ENCODE results near the gene CDKN3.
"Not testable (repeated sequence)": the region's sequence is repeated elsewhere in the genome, so short reads cannot be mapped to it uniquely, and the experiment has no call there.

Gene CDKN3

DNA sequence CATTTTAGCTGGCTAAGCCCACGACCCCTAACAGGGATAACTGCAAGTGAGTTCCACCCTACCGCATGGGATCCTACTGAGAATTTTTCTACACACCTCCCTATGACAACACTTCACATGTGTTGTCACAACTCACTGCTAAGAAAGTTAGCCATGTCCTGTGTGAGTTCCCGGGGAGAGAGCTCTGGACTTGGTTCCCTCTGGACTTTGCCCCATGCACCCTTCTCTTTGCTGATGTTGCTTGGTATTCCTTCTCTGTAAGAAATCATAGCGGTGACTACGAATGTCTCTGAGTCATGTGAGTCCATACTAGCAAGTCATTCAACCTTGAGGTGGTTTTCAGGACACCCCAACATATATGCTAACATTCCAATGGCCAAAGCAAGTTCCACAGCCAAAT lies 9.5 kb upstream of the CDKN3 start:
- Mint-ChIP-seq H3K4me3 (no peak overlapping the region), H3K9me3 (no peaks in the 10 kb centered on the region), H3K27ac (no peak overlapping the region), H3K36me3 (ENCODE audit: low read depth) (no peaks in the 10 kb centered on the region), H3K27me3 (peaks cover 15% of the 10 kb centered on the region), H3K4me1 (no peaks in the 10 kb centered on the region)
- DNase-seq (no peak), ATAC-seq (no peak)

GRCh38 chr14:54392131-54392859 lies 4.5 kb upstream of the CDKN3 start:
- DNase-seq (no peak), ATAC-seq (no peak)
- Mint-ChIP-seq H3K36me3 (ENCODE audit: low read depth) (no peaks in the 10 kb centered on the region), H3K27me3 (peaks cover 11% of the 10 kb centered on the region), H3K4me3 (no peak overlapping the region), H3K9me3 (no peaks in the 10 kb centered on the region), H3K27ac (no peak overlapping the region), H3K4me1 (peaks cover 9% of the 10 kb centered on the region)

DNA sequence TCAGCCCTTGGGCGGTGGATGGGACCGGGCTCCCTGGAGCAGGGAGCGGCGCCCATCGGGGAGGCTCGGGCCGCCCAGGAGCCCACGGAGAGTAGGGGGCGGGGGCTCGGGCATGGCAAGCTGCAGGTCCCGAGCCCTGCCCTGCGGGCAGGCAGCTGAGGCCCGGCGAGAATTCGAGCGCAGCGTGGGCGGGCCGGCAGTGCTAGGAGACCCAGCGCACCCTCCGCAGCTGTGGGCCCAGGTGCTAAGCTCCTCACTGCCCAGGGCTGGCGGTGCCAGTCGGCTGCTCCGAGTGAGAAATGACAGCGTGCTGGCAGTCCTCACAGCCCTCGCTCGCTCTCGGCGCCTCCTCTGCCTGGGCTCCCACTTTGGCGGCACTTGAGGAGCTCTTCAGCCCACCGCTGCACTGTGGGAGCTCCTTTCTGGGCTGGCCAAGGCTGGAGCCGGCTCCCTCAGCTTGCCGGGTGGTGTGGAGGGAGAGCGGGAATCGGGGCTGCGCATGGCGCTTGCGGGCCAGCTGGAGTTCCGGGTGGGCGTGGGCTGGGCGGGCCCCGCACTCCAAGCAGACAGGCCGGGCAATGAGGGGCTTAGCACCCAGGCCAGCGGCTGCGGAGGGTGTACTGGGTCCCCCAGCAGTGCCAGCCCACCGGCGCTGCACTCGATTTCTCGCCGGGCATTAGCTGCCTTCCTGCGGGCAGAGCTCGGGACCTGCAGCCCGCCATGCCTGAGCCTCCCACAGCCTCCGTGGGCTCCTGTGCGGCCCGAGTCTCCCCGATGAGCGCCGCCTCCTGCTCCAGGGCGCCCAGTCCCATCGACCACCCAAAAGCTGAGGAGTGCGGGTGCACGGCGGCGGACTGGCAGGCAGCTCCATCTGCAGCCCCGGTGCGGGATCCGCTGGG lies 3.6 kb upstream of the CDKN3 start:
- H3K4me1 Mint-ChIP-seq = peaks cover 17% of the 10 kb centered on the region
- not testable (repeated sequence) for H3K36me3 Mint-ChIP-seq (ENCODE audit: low read depth); H3K4me3 Mint-ChIP-seq; H3K27ac Mint-ChIP-seq; ATAC-seq; H3K27me3 Mint-ChIP-seq; H3K9me3 Mint-ChIP-seq; DNase-seq

- no peaks in the 10 kb centered on the region for H3K9me3 Mint-ChIP-seq
- H3K27me3 Mint-ChIP-seq = peaks cover 2% of the 10 kb centered on the region
- DNase-seq (no peak), ATAC-seq (no peak)
- H3K4me1 Mint-ChIP-seq = peaks cover 29% of the 10 kb centered on the region
- H3K36me3 Mint-ChIP-seq (ENCODE audit: low read depth) = no peaks in the 10 kb centered on the region
- no peak overlapping the region for H3K4me3 Mint-ChIP-seq
- H3K27ac Mint-ChIP-seq = no peak overlapping the region
Observed at GRCh38 chr14:54394596-54394995, 2.2 kb upstream of the CDKN3 start.

DNA sequence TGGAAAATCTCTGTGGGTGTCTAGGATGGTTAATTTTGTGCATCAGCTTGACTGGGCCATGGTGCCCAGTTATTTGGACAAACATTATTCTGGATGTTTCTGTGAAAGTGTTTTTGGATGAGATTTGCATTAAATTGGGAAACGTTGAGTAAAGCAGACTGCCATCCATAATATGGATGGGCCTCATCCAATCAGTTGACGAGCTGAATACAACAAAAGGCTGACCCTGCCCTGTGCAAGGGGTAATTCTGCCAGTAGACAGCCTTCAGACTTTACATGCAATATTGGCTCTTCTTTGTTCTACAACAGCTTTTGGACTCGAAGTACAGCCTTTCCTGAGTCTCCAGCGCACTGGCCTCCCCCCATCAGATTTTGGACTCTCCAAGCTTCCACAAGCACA lies 1.5 kb upstream of the CDKN3 start:
- Mint-ChIP-seq H3K27me3 (peaks cover 2% of the 10 kb centered on the region), H3K27ac (no peak overlapping the region), H3K36me3 (ENCODE audit: low read depth) (peaks cover 2% of the 10 kb centered on the region)

DNA sequence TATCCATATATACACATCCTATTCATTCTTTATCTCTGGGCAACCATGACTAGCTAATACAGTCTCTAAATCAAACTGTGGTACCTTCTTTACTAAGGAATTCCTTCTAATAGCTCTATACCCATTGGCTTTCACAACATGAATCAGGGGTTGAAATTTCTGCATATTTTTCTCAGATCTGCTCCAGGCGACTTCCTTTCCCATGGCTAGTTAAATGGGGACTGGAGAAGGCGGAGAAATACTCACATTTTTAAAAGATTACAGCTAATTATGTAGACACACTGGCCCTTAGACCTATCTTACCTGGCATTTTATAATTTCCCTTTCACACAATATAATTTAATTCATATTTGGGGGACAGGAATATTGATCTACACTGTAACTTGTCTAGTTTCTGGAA lies 1.1 kb upstream of the CDKN3 start:
- Mint-ChIP-seq H3K27me3 (peaks cover 2% of the 10 kb centered on the region), H3K36me3 (ENCODE audit: low read depth) (peaks cover 2% of the 10 kb centered on the region), H3K4me3 (peak overlapping the region; percentile 28), H3K9me3 (no peaks in the 10 kb centered on the region), H3K27ac (no peak overlapping the region), H3K4me1 (peaks cover 29% of the 10 kb centered on the region)
- ATAC-seq (no peak), DNase-seq (no peak)

More for the DNA sequence above, 1.5 kb upstream of the CDKN3 start:
- Mint-ChIP-seq H3K9me3 (no peaks in the 10 kb centered on the region), H3K4me1 (peaks cover 29% of the 10 kb centered on the region), H3K4me3 (no peak overlapping the region)
- DNase-seq (no peak), ATAC-seq (no peak)

DNA sequence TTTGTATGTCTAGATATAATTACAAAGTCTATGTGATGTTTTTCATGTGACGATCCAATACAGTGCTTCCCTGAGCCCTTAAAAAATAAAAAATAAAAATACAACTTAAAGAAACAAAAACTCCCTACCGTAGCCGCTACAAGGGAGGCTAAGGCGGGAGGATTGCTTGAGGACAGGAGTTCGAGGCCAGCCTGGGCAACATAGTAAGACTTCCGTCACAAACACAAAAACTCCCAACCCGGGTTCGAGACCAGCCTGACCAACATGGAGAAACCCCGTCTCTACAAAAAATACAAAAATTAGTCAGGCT lies 669 bp upstream of the CDKN3 start:
- H3K4me3 Mint-ChIP-seq = peak overlapping the region; percentile 84
- no peak for DNase-seq
- peaks cover 4% of the 10 kb centered on the region for H3K36me3 Mint-ChIP-seq (ENCODE audit: low read depth)
- peak overlapping the region; percentile 87 for H3K27ac Mint-ChIP-seq
- H3K4me1 Mint-ChIP-seq = peaks cover 29% of the 10 kb centered on the region
- peaks cover 2% of the 10 kb centered on the region for H3K27me3 Mint-ChIP-seq
- no peak for ATAC-seq
- no peaks in the 10 kb centered on the region for H3K9me3 Mint-ChIP-seq

- H3K4me3 Mint-ChIP-seq = no peak overlapping the region
- peaks cover 29% of the 10 kb centered on the region for H3K4me1 Mint-ChIP-seq
- DNase-seq = no peak
- no peaks in the 10 kb centered on the region for H3K9me3 Mint-ChIP-seq
- H3K36me3 Mint-ChIP-seq (ENCODE audit: low read depth) = peaks cover 25% of the 10 kb centered on the region
- no peak for ATAC-seq
- H3K27me3 Mint-ChIP-seq = peaks cover 2% of the 10 kb centered on the region
- no peak overlapping the region for H3K27ac Mint-ChIP-seq
Observed at GRCh38 chr14:54399560-54399959, 2.8 kb downstream of the CDKN3 start.

DNA sequence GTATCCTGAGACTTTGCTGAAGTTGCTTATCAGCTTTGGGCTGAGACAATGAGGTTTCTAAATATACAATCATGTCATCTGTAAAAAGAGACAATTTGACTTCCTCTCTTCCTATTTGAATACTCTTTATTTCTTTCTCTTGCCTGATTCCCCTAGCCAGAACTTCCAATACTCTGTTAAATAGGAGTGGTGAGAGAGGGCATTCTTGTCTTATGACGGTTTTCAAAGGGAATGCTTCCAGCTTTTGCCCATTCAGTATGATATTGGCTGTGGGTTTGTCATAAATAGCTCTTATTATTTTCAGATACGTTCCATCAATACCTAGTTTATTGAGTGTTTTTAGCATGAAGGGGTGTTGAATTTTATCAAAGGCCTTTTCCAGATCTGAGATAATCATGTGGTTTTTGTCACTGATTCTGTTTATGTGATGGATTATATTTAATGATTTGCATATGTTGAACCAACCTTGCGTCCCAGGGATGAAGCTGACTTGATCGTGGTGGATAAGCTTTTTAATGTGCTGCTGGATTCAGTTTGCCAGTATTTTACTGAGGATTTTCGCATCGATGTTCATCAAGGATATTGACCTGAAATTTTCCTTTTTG lies 6.7 kb downstream of the CDKN3 start:
- ATAC-seq, H3K27me3 Mint-ChIP-seq, DNase-seq, H3K4me3 Mint-ChIP-seq, H3K9me3 Mint-ChIP-seq, H3K27ac Mint-ChIP-seq, H3K4me1 Mint-ChIP-seq: not testable (repeated sequence)
- peaks cover 51% of the 10 kb centered on the region for H3K36me3 Mint-ChIP-seq (ENCODE audit: low read depth)

DNA sequence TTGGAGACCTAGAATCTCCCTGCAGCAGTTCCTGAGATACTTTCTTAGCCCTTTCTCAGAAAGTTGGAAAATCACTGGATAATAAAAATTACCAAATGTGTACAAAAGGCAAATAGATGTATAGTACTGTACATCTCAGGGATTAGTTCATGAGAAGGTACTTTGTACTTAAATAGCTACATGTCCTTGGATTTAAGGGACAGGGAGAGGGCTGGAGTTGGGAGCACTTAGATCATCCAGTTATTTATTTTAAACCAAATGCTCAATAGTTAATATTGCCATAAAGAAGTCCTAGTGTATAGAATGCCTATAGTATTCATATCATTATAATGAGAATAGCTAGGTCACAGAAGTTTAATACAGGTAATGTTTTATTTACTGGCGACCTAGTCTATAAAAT lies 13.4 kb downstream of the CDKN3 start:
- ATAC-seq (no peak), DNase-seq (no peak)
- Mint-ChIP-seq H3K4me1 (no peaks in the 10 kb centered on the region), H3K36me3 (ENCODE audit: low read depth) (peaks cover 29% of the 10 kb centered on the region), H3K4me3 (no peak overlapping the region), H3K27ac (no peak overlapping the region), H3K27me3 (no peaks in the 10 kb centered on the region), H3K9me3 (no peaks in the 10 kb centered on the region)

DNA sequence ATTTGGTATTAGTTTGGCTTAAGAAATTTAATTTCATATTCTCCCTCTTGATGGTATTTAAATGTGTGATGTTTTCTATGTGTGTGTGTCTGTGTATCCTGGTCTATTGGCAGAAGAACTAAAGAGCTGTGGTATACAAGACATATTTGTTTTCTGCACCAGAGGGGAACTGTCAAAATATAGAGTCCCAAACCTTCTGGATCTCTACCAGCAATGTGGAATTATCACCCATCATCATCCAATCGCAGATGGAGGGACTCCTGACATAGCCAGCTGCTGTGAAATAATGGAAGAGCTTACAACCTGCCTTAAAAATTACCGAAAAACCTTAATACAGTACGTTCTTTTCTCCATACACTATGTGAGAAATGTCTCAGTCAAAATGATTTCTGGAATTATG lies 14.6 kb downstream of the CDKN3 start:
- Mint-ChIP-seq H3K36me3 (ENCODE audit: low read depth) (peaks cover 23% of the 10 kb centered on the region), H3K27me3 (no peaks in the 10 kb centered on the region), H3K27ac (no peak overlapping the region), H3K4me3 (no peak overlapping the region), H3K9me3 (no peaks in the 10 kb centered on the region), H3K4me1 (no peaks in the 10 kb centered on the region)
- no peak for ATAC-seq
- DNase-seq = no peak

DNA sequence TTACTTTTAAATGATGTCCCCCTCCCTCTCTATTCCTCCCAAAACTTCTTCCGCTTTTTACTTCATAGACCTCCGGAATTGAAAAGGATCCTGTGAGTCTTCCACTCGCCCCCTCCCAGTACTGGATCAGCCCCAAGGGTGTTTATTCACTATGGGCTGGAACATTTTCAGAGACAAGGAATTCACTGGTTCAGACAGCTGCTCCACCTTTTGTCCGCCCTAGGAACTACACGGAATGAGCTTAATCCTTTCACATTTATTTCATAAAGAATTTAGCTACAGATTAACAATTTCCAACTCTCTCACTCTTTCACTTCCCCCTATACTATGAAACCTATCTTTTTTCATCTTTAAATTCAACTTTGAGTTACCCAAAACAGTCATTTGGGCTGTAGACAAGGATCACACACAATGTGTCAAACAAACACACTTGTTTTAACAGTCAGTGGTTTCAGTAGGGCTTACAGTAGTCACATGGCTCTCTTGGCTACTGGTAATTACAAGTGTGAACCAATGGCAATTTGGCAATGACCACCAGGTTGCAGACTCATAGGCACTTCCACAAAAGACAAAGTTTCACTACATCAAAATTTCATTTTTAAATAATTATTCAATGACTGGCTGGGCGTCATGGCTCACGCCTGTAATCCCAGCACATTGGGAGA lies 23.8 kb downstream of the CDKN3 start:
- Mint-ChIP-seq H3K9me3 (no peaks in the 10 kb centered on the region), H3K4me3 (no peak overlapping the region), H3K4me1 (peaks cover 19% of the 10 kb centered on the region), H3K27me3 (no peaks in the 10 kb centered on the region), H3K27ac (no peak overlapping the region), H3K36me3 (ENCODE audit: low read depth) (peaks cover 26% of the 10 kb centered on the region)
- DNase-seq = no peak
- ATAC-seq = no peak

DNA sequence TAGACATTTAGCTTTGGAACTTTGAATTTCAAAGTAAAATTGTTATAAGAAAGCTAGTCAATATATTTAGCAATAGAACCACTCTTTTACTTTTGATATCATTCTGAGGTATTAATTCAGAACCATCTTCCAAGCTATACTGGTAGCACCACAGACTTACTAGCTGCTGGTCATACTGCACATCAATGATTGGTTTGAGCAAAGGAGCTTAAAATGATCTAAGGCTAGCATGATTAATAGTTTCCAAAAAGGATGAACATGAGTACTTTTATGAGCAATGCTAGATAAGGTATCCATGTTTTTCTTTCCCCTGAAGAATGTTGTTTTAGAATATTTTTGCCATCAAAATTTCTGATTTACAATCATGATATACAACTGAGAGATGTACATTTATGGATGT lies 27.2 kb downstream of the CDKN3 start:
- H3K27me3 Mint-ChIP-seq = no peaks in the 10 kb centered on the region
- H3K36me3 Mint-ChIP-seq (ENCODE audit: low read depth) = peaks cover 38% of the 10 kb centered on the region
- H3K27ac Mint-ChIP-seq = peak overlapping the region; percentile 40
- DNase-seq (no peak), ATAC-seq (peak; percentile 53)
- peaks cover 31% of the 10 kb centered on the region for H3K4me1 Mint-ChIP-seq
- no peaks in the 10 kb centered on the region for H3K9me3 Mint-ChIP-seq
- no peak overlapping the region for H3K4me3 Mint-ChIP-seq

DNA sequence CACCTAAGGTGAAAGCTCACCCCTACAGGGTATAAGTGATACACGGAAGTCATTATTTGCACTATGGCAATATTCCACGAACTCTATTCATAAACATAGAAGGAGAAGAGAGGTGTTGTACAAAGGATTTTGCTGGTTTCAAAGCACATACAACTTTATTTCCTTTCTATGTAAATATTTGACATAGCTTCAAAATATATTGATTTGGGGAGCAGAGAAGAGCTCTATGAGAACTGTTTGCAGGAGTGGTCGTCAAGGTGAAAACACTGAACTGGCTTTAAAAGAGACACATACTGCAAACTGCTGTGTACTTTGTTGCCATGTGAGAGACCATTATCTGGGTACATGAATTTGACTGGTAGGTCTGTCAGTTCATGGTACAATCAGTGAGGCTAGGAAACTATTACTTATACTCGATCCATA lies 27.7 kb downstream of the CDKN3 start:
- Mint-ChIP-seq H3K4me1 (peaks cover 36% of the 10 kb centered on the region), H3K9me3 (no peaks in the 10 kb centered on the region), H3K27ac (peak overlapping the region; percentile 40), H3K4me3 (no peak overlapping the region), H3K27me3 (no peaks in the 10 kb centered on the region), H3K36me3 (ENCODE audit: low read depth) (peaks cover 42% of the 10 kb centered on the region)
- DNase-seq (no peak), ATAC-seq (no peak)

Data from activated naive CD8-positive, alpha-beta T cell treated with anti-CD3 and anti-CD28 coated beads, Interleukin-2, amount 50 U/mL, for 24 hours (primary cell).